ENCODE data around the gene CYP11A1. TPM values are rescaled to one million over a fixed set of nuclear protein-coding genes. Genes with fewer than 3 reads are reported as not detected.

CYP11A1 gene
- total and polyA plus RNA-seq, 10 of the 15 experiments (the other 5 are each of a cell fraction or from before 2014, with no cell fraction given) = 0.11 to 1.2 (median 0.23) TPM; not detected in 5

DNA sequence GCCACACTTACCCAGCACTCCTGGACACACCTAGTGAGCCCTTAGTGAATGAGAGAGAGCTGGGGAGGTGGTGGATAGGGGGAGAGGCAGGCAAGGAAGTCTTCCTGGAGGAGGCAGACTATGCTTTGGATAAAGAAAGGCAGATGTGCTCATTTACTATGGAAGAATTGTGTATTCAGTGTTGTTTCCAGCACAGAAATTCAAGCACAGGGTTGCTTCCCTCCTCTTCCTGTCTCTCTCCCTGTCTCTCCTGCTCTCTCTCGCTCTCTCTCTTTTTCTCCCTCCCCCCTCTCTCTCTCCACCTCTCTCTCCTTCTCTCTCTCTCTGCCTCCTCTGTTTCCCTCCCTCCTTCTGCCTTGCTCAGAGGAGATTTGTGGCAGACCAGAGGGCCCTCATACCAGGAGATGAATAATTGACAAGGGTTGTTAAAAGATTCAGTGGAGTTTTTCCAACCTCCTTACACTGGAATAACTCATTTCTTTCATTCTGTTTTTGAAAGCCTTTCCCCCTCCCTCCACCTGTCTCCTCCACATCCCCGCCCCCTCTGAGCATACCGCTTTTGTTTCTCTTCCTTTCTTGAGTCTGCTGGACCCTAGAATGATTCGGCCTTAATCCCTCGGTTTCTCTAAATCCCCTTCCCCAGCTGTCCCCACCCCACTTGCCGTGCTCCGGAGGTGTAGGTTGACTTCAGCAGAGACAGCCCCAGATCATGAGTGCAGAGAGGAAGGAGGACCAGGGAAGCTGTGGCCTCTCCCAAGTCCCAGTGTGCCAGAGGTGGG lies 65.7 kb downstream of the CYP11A1 start:
- WGBS (ENCODE audit: insufficient coverage, insufficient replicate concordance, low lambda C conversion rate, missing lambda C conversion rate) = 0% methylated on average over 1 of the region's 7 CpGs
- no peak overlapping the region for H2AFZ ChIP-seq (ENCODE audit: control insufficient read depth, low read depth, low read length)
- H3K9me3 ChIP-seq (replicated peaks; ENCODE audit: control insufficient read depth, insufficient read depth, low read length) = no peaks in the 10 kb centered on the region
- peaks cover 2 to 14% of the 10 kb centered on the region in 2 experiments; a peak in 3 of 4 replicates for H3K27me3 ChIP-seq (replicated peaks in 1 of 2; ENCODE audit: control insufficient read depth in 2 of 2, insufficient read depth in 2 of 2, low read length in 1 of 2)
- H3K4me3 ChIP-seq = no peak overlapping the region
- FAIRE-seq (no peak), ATAC-seq (no peak), DNase-seq (ENCODE audit: low read depth, low spot score) (no peak)
- H3K4me2 ChIP-seq (ENCODE audit: control insufficient read depth, insufficient read depth) = no peak overlapping the region
- intact Hi-C loops (cut with micrococcal nuclease; ENCODE audit: unreplicated experiment) (no loop called here), in situ Hi-C loops (cut with MboI) (loop anchor here (10.0 kb wide), 1 partner anchor 337 kb away; no protein-coding TSS in a partner anchor)
- POLR2A ChIA-PET = no interaction called here
- no peak overlapping the region for H3K9ac ChIP-seq (ENCODE audit: control insufficient read depth, insufficient read depth, low read length)
- H3K36me3 ChIP-seq (ENCODE audit: control insufficient read depth in 2 of 2, insufficient read depth in 2 of 2, low read length in 1 of 2) = no peaks in the 10 kb centered on the region
- RAD21 ChIA-PET (ENCODE audit: unreplicated experiment) = no interaction called here
- H4K20me1 ChIP-seq (ENCODE audit: control insufficient read depth, insufficient read depth) = no peaks in the 10 kb centered on the region
- CTCF ChIA-PET = no interaction called here
- no peaks in the 10 kb centered on the region for H3K4me1 ChIP-seq (ENCODE audit: control insufficient read depth, insufficient read depth, low read length)
- no peak overlapping the region for H3K27ac ChIP-seq (ENCODE audit: control insufficient read depth, insufficient read depth)
- BruUV-seq (replicated peaks) = no TSS peak
- TF ChIP-seq, protein P1, sequence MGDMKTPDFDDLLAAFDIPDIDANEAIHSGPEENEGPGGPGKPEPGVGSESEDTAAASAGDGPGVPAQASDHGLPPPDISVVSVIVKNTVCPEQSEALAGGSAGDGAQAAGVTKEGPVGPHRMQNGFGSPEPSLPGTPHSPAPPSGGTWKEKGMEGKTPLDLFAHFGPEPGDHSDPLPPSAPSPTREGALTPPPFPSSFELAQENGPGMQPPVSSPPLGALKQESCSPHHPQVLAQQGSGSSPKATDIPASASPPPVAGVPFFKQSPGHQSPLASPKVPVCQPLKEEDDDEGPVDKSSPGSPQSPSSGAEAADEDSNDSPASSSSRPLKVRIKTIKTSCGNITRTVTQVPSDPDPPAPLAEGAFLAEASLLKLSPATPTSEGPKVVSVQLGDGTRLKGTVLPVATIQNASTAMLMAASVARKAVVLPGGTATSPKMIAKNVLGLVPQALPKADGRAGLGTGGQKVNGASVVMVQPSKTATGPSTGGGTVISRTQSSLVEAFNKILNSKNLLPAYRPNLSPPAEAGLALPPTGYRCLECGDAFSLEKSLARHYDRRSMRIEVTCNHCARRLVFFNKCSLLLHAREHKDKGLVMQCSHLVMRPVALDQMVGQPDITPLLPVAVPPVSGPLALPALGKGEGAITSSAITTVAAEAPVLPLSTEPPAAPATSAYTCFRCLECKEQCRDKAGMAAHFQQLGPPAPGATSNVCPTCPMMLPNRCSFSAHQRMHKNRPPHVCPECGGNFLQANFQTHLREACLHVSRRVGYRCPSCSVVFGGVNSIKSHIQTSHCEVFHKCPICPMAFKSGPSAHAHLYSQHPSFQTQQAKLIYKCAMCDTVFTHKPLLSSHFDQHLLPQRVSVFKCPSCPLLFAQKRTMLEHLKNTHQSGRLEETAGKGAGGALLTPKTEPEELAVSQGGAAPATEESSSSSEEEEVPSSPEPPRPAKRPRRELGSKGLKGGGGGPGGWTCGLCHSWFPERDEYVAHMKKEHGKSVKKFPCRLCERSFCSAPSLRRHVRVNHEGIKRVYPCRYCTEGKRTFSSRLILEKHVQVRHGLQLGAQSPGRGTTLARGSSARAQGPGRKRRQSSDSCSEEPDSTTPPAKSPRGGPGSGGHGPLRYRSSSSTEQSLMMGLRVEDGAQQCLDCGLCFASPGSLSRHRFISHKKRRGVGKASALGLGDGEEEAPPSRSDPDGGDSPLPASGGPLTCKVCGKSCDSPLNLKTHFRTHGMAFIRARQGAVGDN (IDR thresholded peaks at IDR 0.05) = no peak
- TF ChIP-seq SMC3 (IDR thresholded peaks at IDR 0.05; ENCODE audit: borderline replicate concordance, low read length) = no peak
- TF ChIP-seq SREBF1 (IDR thresholded peaks at IDR 0.05; ENCODE audit: low read length) = no peak
- no peak for TF ChIP-seq ZZZ3 (IDR thresholded peaks at IDR 0.05; ENCODE audit: control insufficient read depth, insufficient read length, low read depth)
- TF ChIP-seq ETV6 (conservative IDR thresholded peaks at IDR 0.05 in 1 of 2, IDR thresholded peaks at IDR 0.05 in 1 of 2; ENCODE audit: borderline replicate concordance in 1 of 2, low read depth in 1 of 2) = no peak
- SMC1A ChIA-PET (ENCODE audit: uncharacterized antibody, unreplicated experiment) = no interaction called here
- no peaks in the 10 kb centered on the region for H3K79me2 ChIP-seq (ENCODE audit: control insufficient read depth, insufficient read depth, low read length)
